Measurements from ENCODE around the gene CA12.

- no peak for TF ChIP-seq CTCF (conservative IDR thresholded peaks at IDR 0.05; ENCODE audit: low read length)
- TF ChIP-seq EZH2phosphoT487 (IDR thresholded peaks at IDR 0.05; ENCODE audit: borderline replicate concordance) = no peak
Measured at GRCh38 chr15:63314409-63314808, 67.2 kb downstream of the CA12 start.
